HEK293T (cell line): Measurements from ENCODE around the gene JAZF1.

Source experiments
- CTCF ChIA-PET: fragments of 350-600 bp; formaldehyde crosslinking; extraction: SDS; loops from one replicate; lab custom pipeline; 2021; ENCODE audit warnings: antibody characterized with exemption, inconsistent platforms; lab: Yijun Ruan, JAX
- POLR2A ChIA-PET: fragments of 350-600 bp; formaldehyde crosslinking; extraction: SDS; loops from one replicate; lab custom pipeline; 2020; ENCODE audit warnings: antibody characterized with exemption, inconsistent platforms; lab: Yijun Ruan, JAX
- DNase-seq: peaks from one replicate; pipeline ENCODE4 v3.0.0; 2012; ENCODE audit warnings: mixed read lengths; ENCODE audit errors: extremely low spot score
- ARNT ChIP-seq: fragments of 450-650 bp; IDR thresholded peaks from 2 replicates; pipeline ENCODE4 v1.6.1; 2017; ENCODE audit warnings: mild to moderate bottlenecking
- BHLHE40 ChIP-seq: fragments of 450-650 bp; IDR thresholded peaks from 2 replicates; pipeline ENCODE4 v1.6.1; 2016; ENCODE audit warnings: mild to moderate bottlenecking, moderate library complexity, borderline replicate concordance
- CTBP1 ChIP-seq: fragments of 450-650 bp; IDR thresholded peaks from 2 replicates; pipeline ENCODE4 v1.6.1; 2016; ENCODE audit warnings: borderline replicate concordance
- ELF4 ChIP-seq: fragments of 450-650 bp; IDR thresholded peaks from 2 replicates; pipeline ENCODE4 v1.6.1; 2017; ENCODE audit warnings: antibody characterized with exemption
- FOXA1 ChIP-seq: fragments of 450-650 bp; IDR thresholded peaks from 2 replicates; pipeline ENCODE4 v1.6.1; 2016; ENCODE audit warnings: mild to moderate bottlenecking
- FOXK2 ChIP-seq: fragments of 450-650 bp; IDR thresholded peaks from 2 replicates; pipeline ENCODE4 v1.6.1; 2016; ENCODE audit warnings: mild to moderate bottlenecking
- FOXM1 ChIP-seq: fragments of 450-650 bp; IDR thresholded peaks from 2 replicates; pipeline ENCODE4 v1.6.1; 2017; ENCODE audit warnings: mild to moderate bottlenecking, borderline replicate concordance
- HDGF ChIP-seq: fragments of 450-650 bp; IDR thresholded peaks from 2 replicates; pipeline ENCODE4 v1.6.1; 2017; ENCODE audit warnings: antibody characterized with exemption, borderline replicate concordance
- L3MBTL2 ChIP-seq: fragments of 450-650 bp; conservative IDR thresholded peaks from 2 replicates; pipeline ENCODE4 v1.6.1; 2016; ENCODE audit warnings: mild to moderate bottlenecking
- LEF1 ChIP-seq: fragments of 450-650 bp; IDR thresholded peaks from 2 replicates; pipeline ENCODE4 v1.6.1; 2017; ENCODE audit warnings: mild to moderate bottlenecking, borderline replicate concordance
- NFRKB ChIP-seq: fragments of 450-650 bp; IDR thresholded peaks from 2 replicates; pipeline ENCODE4 v1.6.1; 2016; ENCODE audit warnings: mild to moderate bottlenecking, moderate library complexity
- PKNOX1 ChIP-seq: fragments of 450-650 bp; IDR thresholded peaks from 2 replicates; pipeline ENCODE4 v1.6.1; 2016
- SP1 ChIP-seq: fragments of 450-650 bp; IDR thresholded peaks from 2 replicates; pipeline ENCODE4 v1.6.1; 2017
- SUZ12 ChIP-seq: fragments of 450-650 bp; IDR thresholded peaks from 2 replicates; pipeline ENCODE4 v1.6.1; 2016; ENCODE audit warnings: mild to moderate bottlenecking
- TARDBP ChIP-seq: fragments of 450-650 bp; IDR thresholded peaks from 2 replicates; pipeline ENCODE4 v1.6.1; 2016
- ZNF384 ChIP-seq: fragments of 450-650 bp; IDR thresholded peaks from 2 replicates; pipeline ENCODE4 v1.6.1; 2016

Gene JAZF1

GRCh38 chr7:28061824-28062196 is 118.8 kb downstream of the JAZF1 start:
- no peak for DNase-seq
- no peak for TF ChIP-seq BHLHE40
- TF ChIP-seq ARNT: no peak
- no peak for TF ChIP-seq SP1
- no peak for TF ChIP-seq PKNOX1
- TF ChIP-seq L3MBTL2: no peak
- TF ChIP-seq FOXA1: no peak
- TF ChIP-seq LEF1: no peak
- POLR2A ChIA-PET: interaction anchor here (1.2 kb wide), 2 partner anchors 16 to 19 kb away, joined by 3 to 4 read pairs; no protein-coding TSS in a partner anchor
- CTCF ChIA-PET: interaction anchor here (0.6 to 2.5 kb wide), 26 partner anchors 8 to 1376 kb away, joined by 3 to 31 read pairs (median 5); no protein-coding TSS in a partner anchor

- ChIA-PET CTCF (interaction anchor here (0.7 to 1.5 kb wide), 7 partner anchors 12 to 554 kb away, joined by 3 to 5 read pairs (median 4); no protein-coding TSS in a partner anchor), POLR2A (no interaction called here)
- DNase-seq: no peak
- TF ChIP-seq LEF1 (no peak), FOXA1 (no peak), SUZ12 (no peak), SP1 (no peak), PKNOX1 (no peak), L3MBTL2 (no peak), TARDBP (no peak)
Measured at GRCh38 chr7:28060371-28060950, 120.1 kb downstream of the JAZF1 start.

GRCh38 chr7:28055161-28055544 is 125.4 kb downstream of the JAZF1 start:
- POLR2A ChIA-PET: no interaction called here
- no peak for TF ChIP-seq LEF1
- TF ChIP-seq BHLHE40: no peak
- no peak for TF ChIP-seq ARNT
- TF ChIP-seq SUZ12: no peak
- TF ChIP-seq FOXK2: no peak
- no peak for TF ChIP-seq PKNOX1
- TF ChIP-seq ZNF384: no peak
- no peak for TF ChIP-seq ELF4
- no peak for TF ChIP-seq L3MBTL2
- TF ChIP-seq TARDBP: no peak
- no peak for TF ChIP-seq HDGF
- TF ChIP-seq CTBP1: no peak
- TF ChIP-seq FOXM1: no peak
- TF ChIP-seq SP1: no peak
- no peak for TF ChIP-seq FOXA1
- no peak for TF ChIP-seq NFRKB
- CTCF ChIA-PET: interaction anchor here (1.2 kb wide), 1 partner anchor 22 kb away, joined by 3 read pairs; no protein-coding TSS in a partner anchor
- DNase-seq: no peak

GRCh38 chr7:28054531-28055160 is 125.9 kb downstream of the JAZF1 start:
- no peak for DNase-seq
- CTCF ChIA-PET: interaction anchor here (1.2 kb wide), 1 partner anchor 23 kb away, joined by 3 read pairs; no protein-coding TSS in a partner anchor
- TF ChIP-seq FOXA1: no peak
- TF ChIP-seq PKNOX1: no peak
- no peak for TF ChIP-seq NFRKB
- TF ChIP-seq BHLHE40: no peak
- TF ChIP-seq HDGF: no peak
- POLR2A ChIA-PET: no interaction called here

DNA sequence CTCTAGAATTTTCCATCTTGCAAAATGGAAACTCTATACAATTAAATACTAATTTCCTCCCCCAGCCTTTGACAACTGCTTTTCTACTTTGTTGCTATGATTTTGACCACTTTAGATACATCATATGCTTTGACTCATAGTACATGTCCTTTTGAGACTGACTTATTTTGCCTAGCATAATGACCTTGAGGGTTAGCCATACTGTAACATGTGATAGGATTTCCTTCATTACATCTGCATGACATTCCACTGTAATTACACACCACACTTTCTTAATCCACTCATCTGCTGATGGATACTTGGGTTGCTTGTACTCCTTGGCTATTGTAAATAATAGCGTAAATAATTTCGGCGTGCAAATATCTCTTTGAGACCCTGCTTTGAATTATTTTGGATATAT is 127.7 kb downstream of the JAZF1 start:
- ChIA-PET CTCF (interaction anchor here (0.7 to 1.8 kb wide), 2 partner anchors 9 to 24 kb away, joined by 4 to 9 read pairs; no protein-coding TSS in a partner anchor), POLR2A (no interaction called here)
- TF ChIP-seq ZNF384 (no peak), BHLHE40 (no peak), PKNOX1 (no peak), ARNT (no peak), ELF4 (no peak), LEF1 (no peak), NFRKB (no peak), SUZ12 (no peak)
- DNase-seq: no peak
